IPS-15b (cell line): ENCODE results near the gene GNAS.

Experiments used
- H3K27me3 ChIP-seq: one replicate; pipeline ENCODE4 v1.6.1; 2013; ENCODE audit warnings: low read length; ENCODE audit not compliant: control insufficient read depth, insufficient read depth
- H3K36me3 ChIP-seq: one replicate; pipeline ENCODE4 v1.6.1; 2013; ENCODE audit warnings: low read length; ENCODE audit not compliant: control insufficient read depth, insufficient read depth
- H3K4me1 ChIP-seq: one replicate; pipeline ENCODE4 v1.6.1; 2013; ENCODE audit warnings: mild to moderate bottlenecking, low read length; ENCODE audit not compliant: control insufficient read depth, insufficient read depth
- H3K4me3 ChIP-seq: one replicate; pipeline ENCODE4 v1.5.1; 2013; ENCODE audit warnings: low read depth, low read length
- H3K9ac ChIP-seq: one replicate; pipeline ENCODE4 v1.6.1; 2013; ENCODE audit warnings: low read depth, mild to moderate bottlenecking, low read length
- H3K9me3 ChIP-seq: one replicate; pipeline ENCODE4 v1.6.1; 2013; ENCODE audit warnings: mild to moderate bottlenecking, low read length; ENCODE audit not compliant: control insufficient read depth, insufficient read depth

GNAS gene

DNA sequence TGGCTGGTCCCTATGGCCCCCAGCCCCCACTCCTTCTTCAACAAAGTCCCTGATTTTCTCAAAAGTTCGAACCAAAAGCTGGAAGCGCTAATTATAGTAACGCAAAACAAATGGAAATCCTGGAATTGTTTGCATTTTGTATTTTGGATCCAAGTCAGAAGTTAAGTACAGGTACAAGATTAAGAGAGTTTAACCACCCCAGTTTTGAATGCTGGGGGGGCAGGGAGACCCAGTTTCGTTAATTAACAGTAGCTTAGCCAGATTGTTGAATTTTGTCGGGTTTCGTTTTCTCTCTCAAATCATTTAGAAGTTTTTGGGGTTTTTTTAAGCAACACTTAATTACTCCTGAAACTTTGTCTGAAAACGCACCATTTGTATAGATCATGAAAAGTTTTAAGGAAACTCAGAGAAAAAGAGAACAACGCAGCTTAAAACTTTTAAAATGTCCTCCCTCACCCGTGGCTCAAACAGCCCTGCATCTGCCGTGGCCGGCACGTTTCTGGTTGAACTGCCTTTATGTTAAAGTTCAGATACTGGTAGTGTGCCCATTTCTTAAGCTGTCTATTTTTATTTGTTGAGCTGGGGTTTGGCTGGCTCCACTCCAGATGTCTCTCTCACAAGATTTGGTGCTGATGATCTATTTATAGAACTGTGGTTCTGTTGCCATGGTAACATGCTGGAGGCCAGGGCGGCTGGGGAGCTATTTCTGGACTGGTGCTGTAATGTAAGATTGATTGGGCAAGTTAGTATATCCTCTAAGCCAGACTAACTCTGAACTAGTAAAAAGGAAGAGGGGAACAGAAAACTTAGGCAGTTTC lies 55.0 kb downstream of the GNAS start:
- Histone ChIP-seq H3K9me3 (no peaks in the 10 kb centered on the region), H3K9ac (no peak overlapping the region), H3K27me3 (no peaks in the 10 kb centered on the region), H3K4me1 (no peaks in the 10 kb centered on the region), H3K4me3 (no peak overlapping the region), H3K36me3 (peaks cover 60% of the 10 kb centered on the region)

GRCh38 chr20:58908221-58908620 lies 55.7 kb downstream of the GNAS start:
- Histone ChIP-seq H3K9ac (no peak overlapping the region), H3K36me3 (peaks cover 60% of the 10 kb centered on the region), H3K9me3 (no peaks in the 10 kb centered on the region), H3K27me3 (no peaks in the 10 kb centered on the region), H3K4me1 (no peaks in the 10 kb centered on the region), H3K4me3 (no peak overlapping the region)

DNA sequence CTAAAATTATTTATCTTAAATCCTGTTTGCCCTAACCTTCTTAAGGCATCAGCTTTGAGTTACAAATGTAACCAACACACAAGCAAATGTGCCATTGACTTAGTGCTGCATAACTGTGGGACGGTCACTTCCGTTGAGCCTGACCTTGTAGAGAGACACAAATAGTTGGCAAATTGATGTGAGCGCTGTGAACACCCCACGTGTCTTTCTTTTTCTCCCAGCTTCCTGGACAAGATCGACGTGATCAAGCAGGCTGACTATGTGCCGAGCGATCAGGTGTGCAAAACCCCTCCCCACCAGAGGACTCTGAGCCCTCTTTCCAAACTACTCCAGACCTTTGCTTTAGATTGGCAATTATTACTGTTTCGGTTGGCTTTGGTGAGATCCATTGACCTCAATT lies 56.4 kb downstream of the GNAS start:
- no peak overlapping the region for H3K9ac ChIP-seq
- H3K9me3 ChIP-seq: no peaks in the 10 kb centered on the region
- H3K27me3 ChIP-seq: no peaks in the 10 kb centered on the region
- H3K36me3 ChIP-seq: peaks cover 53% of the 10 kb centered on the region
- H3K4me3 ChIP-seq: no peak overlapping the region
- H3K4me1 ChIP-seq: no peaks in the 10 kb centered on the region

- peaks cover 49% of the 10 kb centered on the region for H3K36me3 ChIP-seq
Measured at GRCh38 chr20:58909585-58909984, 57.1 kb downstream of the GNAS start.

DNA sequence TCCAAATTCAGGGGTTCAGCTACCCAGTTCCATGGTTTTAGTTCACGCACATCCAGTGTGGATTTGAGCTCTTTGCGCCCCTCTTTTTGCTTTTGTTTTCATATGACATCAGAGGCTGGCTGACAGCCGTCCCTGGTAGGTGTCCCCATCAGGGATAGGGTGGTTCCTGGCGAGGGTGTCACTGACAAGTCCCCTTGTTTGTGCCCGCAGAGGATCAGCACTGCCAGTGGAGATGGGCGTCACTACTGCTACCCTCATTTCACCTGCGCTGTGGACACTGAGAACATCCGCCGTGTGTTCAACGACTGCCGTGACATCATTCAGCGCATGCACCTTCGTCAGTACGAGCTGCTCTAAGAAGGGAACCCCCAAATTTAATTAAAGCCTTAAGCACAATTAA lies 58.0 kb downstream of the GNAS start:
- Histone ChIP-seq H3K9ac (no peak overlapping the region), H3K36me3 (peaks cover 43% of the 10 kb centered on the region)

More at GRCh38 chr20:58909585-58909984, 57.1 kb downstream of the GNAS start:
- Histone ChIP-seq H3K4me1 (no peaks in the 10 kb centered on the region), H3K9me3 (no peaks in the 10 kb centered on the region), H3K9ac (no peak overlapping the region), H3K4me3 (no peak overlapping the region), H3K27me3 (no peaks in the 10 kb centered on the region)

DNA sequence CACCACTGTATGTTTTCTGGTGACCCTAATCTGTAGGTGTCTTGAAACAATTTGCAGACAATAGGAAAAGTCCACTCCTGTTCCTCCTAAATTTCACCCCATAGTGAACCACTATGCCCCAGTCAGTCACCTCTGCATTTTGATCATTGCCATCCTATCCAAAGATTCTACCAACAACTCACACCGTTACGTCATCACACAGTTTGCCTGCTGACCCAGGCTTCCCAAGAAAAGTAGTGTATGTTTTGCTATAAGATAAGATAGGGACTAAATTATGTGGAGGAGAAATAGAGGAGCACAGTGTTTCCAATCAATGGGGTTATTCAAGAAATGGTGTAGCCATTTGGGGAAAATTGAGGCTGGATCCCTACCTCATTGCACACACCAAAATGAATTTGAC lies 58.8 kb downstream of the GNAS start:
- H3K4me1 ChIP-seq: no peaks in the 10 kb centered on the region
- H3K9me3 ChIP-seq: no peaks in the 10 kb centered on the region
- H3K36me3 ChIP-seq: peaks cover 37% of the 10 kb centered on the region
- no peak overlapping the region for H3K4me3 ChIP-seq
- no peaks in the 10 kb centered on the region for H3K27me3 ChIP-seq
- no peak overlapping the region for H3K9ac ChIP-seq

More for the DNA sequence above, 58.0 kb downstream of the GNAS start:
- H3K27me3 ChIP-seq: no peaks in the 10 kb centered on the region
- no peak overlapping the region for H3K4me3 ChIP-seq
- no peaks in the 10 kb centered on the region for H3K4me1 ChIP-seq
- no peaks in the 10 kb centered on the region for H3K9me3 ChIP-seq

- Histone ChIP-seq H3K9ac (no peak overlapping the region), H3K36me3 (peaks cover 36% of the 10 kb centered on the region), H3K4me3 (no peak overlapping the region), H3K9me3 (no peaks in the 10 kb centered on the region), H3K27me3 (no peaks in the 10 kb centered on the region), H3K4me1 (no peaks in the 10 kb centered on the region)
Measured at GRCh38 chr20:58911970-58912369, 59.5 kb downstream of the GNAS start.

- H3K4me1 ChIP-seq: no peaks in the 10 kb centered on the region
- no peaks in the 10 kb centered on the region for H3K27me3 ChIP-seq
- no peak overlapping the region for H3K4me3 ChIP-seq
- H3K36me3 ChIP-seq: peaks cover 29% of the 10 kb centered on the region
- H3K9ac ChIP-seq: no peak overlapping the region
- no peaks in the 10 kb centered on the region for H3K9me3 ChIP-seq
Measured at GRCh38 chr20:58913079-58913478, 60.6 kb downstream of the GNAS start.

GRCh38 chr20:58918621-58919020 lies 66.1 kb downstream of the GNAS start:
- H3K9ac ChIP-seq: no peak overlapping the region
- no peaks in the 10 kb centered on the region for H3K36me3 ChIP-seq
- H3K4me1 ChIP-seq: no peaks in the 10 kb centered on the region
- H3K9me3 ChIP-seq: no peaks in the 10 kb centered on the region
- H3K4me3 ChIP-seq: no peak overlapping the region
- H3K27me3 ChIP-seq: no peaks in the 10 kb centered on the region

DNA sequence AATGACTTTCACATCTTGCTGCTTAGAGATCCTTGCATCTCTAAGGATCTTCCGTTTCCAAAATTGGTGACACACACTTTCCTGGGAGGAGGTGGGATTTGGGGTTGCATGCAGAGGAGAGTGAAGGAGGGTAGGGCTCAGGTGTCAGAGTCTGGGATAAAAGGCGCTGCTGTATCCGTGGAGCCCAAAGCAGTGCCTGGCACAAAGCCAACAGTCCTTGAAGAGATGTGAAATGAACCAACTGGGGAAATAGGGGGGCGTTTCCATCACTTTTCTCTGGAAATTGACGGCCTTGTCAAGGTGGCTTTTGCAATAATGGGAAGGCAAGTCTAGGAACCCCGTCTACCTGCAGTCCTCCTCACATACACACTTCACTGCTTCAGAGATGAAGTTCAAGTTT lies 69.0 kb downstream of the GNAS start:
- Histone ChIP-seq H3K4me3 (no peak overlapping the region), H3K9me3 (no peaks in the 10 kb centered on the region), H3K4me1 (no peaks in the 10 kb centered on the region), H3K36me3 (no peaks in the 10 kb centered on the region), H3K27me3 (no peaks in the 10 kb centered on the region), H3K9ac (no peak overlapping the region)

DNA sequence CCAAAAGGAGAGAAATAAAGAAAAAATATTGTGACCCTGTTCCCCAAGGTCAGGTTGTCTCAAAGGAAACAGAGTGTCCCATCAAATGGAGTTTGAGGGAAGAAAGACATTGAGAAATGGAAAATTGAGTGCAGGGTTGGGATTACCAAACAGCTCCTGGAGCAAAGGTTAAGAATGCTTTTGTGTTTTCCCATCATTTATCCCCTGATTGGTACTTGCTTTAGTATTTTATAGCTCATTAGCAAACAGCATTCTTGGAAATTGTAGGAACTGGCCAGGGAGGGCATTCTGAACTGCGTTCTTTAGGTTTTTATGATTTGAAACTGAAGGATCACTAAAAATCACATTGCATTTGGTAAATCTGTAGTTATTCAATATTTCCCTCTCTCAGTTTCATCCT lies 69.5 kb downstream of the GNAS start:
- no peaks in the 10 kb centered on the region for H3K36me3 ChIP-seq
- no peak overlapping the region for H3K4me3 ChIP-seq
- H3K9me3 ChIP-seq: no peaks in the 10 kb centered on the region
- H3K27me3 ChIP-seq: no peaks in the 10 kb centered on the region
- H3K9ac ChIP-seq: no peak overlapping the region
- H3K4me1 ChIP-seq: no peaks in the 10 kb centered on the region

- H3K9ac ChIP-seq: no peak overlapping the region
Measured at GRCh38 chr20:58923117-58923712, 70.7 kb downstream of the GNAS start.

More at GRCh38 chr20:58923117-58923712, 70.7 kb downstream of the GNAS start:
- H3K9me3 ChIP-seq: no peaks in the 10 kb centered on the region
- no peaks in the 10 kb centered on the region for H3K27me3 ChIP-seq
- no peaks in the 10 kb centered on the region for H3K36me3 ChIP-seq
- no peak overlapping the region for H3K4me3 ChIP-seq
- H3K4me1 ChIP-seq: no peaks in the 10 kb centered on the region
